ENCODE measurements around the gene PRKCE.
A peak's percentile ranks its signal among the peaks of the same experiment; 100 is the strongest.

Gene PRKCE

DNA sequence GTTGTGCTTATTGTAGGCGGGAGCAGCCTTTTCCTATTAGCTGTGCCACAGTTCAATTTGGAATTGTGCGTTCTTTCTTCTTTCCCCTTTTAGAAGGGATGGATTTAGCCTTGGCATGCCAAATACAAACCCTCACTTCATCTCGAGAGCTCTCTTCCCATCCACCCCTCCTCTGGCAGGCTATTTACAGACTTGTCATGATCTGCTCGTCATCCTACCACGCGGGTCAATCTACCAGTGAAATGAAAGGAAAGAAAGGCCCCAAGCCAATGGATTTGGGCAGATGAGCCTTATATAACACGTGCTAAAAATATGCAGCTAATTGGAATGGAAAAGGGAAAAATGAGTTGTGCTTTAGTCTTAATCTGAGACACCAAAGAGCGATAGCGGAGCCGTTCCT lies 277.5 kb downstream of the PRKCE start:
- in situ Hi-C loops (cut with HindIII; ENCODE audit: low pct_ligation_motif_present, low sequenced_read_pairs): loop anchor here (25.0 kb wide), 1 partner anchor 292 kb away; no protein-coding TSS in a partner anchor
- H3K4me3 ChIP-seq (ENCODE audit: low read depth, low read length): no peak overlapping the region
- TF ChIP-seq, protein P1, sequence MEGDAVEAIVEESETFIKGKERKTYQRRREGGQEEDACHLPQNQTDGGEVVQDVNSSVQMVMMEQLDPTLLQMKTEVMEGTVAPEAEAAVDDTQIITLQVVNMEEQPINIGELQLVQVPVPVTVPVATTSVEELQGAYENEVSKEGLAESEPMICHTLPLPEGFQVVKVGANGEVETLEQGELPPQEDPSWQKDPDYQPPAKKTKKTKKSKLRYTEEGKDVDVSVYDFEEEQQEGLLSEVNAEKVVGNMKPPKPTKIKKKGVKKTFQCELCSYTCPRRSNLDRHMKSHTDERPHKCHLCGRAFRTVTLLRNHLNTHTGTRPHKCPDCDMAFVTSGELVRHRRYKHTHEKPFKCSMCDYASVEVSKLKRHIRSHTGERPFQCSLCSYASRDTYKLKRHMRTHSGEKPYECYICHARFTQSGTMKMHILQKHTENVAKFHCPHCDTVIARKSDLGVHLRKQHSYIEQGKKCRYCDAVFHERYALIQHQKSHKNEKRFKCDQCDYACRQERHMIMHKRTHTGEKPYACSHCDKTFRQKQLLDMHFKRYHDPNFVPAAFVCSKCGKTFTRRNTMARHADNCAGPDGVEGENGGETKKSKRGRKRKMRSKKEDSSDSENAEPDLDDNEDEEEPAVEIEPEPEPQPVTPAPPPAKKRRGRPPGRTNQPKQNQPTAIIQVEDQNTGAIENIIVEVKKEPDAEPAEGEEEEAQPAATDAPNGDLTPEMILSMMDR (IDR thresholded peaks at IDR 0.05; ENCODE audit: low read depth, low read length, missing control alignments): no peak
- H3K36me3 ChIP-seq (replicated peaks): no peaks in the 10 kb centered on the region
- H3K27me3 ChIP-seq (replicated peaks): no peaks in the 10 kb centered on the region
- no peak overlapping the region for H3K27ac ChIP-seq
- no peak for DNase-seq

DNA sequence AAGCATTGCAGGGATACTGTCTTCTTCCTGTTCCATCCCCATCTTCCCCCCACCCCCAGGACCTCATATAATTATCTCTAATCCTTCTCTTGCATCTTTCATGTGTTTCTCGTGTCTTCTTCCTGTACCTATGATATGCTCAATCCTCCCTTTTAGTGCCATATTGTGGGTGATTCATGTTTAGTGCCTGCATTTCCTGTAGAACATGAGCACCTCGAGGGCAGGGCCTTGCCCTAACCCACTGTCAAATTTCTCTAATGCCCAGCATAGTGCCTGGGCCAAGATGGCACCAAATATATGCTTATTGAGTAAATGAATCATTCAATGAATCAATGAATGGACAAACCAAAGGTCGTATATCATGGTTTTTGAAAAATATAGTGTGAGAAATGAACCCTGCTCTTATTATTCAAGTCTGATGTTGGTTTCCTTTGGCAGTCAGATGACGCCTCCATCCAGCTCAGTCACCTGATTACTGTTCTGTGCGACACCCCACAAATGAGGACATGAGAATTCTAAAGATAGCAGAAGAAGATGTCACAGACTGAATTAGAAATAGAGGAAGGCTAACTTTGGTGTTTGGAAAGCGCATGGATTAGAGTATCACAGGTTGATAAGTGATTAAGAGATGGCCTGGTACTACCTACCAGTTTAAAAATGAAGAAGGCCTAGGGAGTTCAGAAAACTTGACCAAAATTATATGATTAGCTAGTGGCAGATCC lies 278.4 kb downstream of the PRKCE start:
- no peaks in the 10 kb centered on the region for H3K27me3 ChIP-seq (replicated peaks)
- H3K36me3 ChIP-seq (replicated peaks): no peaks in the 10 kb centered on the region
- H3K4me3 ChIP-seq (ENCODE audit: low read depth, low read length): no peak overlapping the region
- no peak overlapping the region for H3K27ac ChIP-seq
- TF ChIP-seq, protein P1 (IDR thresholded peaks at IDR 0.05; ENCODE audit: low read depth, low read length, missing control alignments): no peak
- no peak for DNase-seq
- in situ Hi-C loops (cut with HindIII; ENCODE audit: low pct_ligation_motif_present, low sequenced_read_pairs): loop anchor here (25.0 kb wide), 1 partner anchor 293 kb away; no protein-coding TSS in a partner anchor

DNA sequence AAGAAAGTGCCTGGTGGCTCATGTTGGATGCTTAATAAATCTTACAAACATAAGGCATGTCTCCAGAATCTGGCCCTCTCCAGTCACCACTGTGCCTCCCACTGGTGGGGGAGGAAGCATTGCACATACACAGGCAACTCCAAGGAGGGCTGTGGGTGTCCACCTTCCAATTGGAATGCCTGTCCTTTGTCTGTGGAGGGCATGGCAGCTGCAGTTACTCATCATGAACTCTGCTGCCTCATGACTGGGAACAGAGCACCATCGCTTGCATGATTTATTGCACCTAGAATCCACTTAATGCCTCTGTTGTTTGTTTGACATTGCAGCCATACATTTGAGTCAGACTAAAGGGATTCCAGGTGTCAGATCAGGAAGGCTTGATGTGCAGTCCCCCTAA lies 278.9 kb downstream of the PRKCE start:
- H3K4me3 ChIP-seq (ENCODE audit: low read depth, low read length): no peak overlapping the region
- H3K36me3 ChIP-seq (replicated peaks): no peaks in the 10 kb centered on the region
- no peak overlapping the region for H3K27ac ChIP-seq
- no peak for DNase-seq
- in situ Hi-C loops (cut with HindIII; ENCODE audit: low pct_ligation_motif_present, low sequenced_read_pairs): loop anchor here (25.0 kb wide), 1 partner anchor 293 kb away; no protein-coding TSS in a partner anchor
- TF ChIP-seq, protein P1 (IDR thresholded peaks at IDR 0.05; ENCODE audit: low read depth, low read length, missing control alignments): peak; percentile 9
- H3K27me3 ChIP-seq (replicated peaks): no peaks in the 10 kb centered on the region

DNA sequence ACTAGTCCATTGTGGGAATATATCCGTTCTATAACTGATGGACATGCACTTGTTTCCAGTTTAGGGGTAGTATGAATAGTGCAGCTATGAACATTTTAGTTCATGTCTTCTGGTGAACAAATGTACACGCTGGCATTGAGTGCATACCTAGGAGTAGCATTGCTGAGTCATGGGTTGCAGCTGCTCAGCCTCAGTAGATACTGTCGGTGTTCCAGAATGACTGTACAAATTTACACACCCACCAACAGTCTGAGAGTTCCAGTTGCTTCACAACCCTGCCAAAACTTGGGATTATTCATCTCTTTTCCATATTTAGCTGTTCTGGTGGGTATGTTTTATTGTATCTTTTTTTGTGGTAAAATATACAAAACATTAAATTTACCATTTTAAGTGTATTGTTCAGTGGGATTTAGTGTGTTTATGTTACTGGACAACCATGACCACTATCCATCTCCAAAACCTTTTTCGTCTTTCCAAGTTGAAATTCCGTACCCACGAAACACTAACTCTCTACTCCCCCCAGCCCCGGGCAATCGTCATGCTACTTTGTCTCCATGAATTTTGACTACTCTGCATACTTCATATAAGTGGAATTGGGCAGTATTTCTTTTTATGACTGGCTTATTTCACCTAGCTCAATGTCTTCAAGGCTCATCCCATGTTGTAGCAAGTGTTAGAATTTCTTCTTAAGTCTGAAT lies 281.0 kb downstream of the PRKCE start:
- no peaks in the 10 kb centered on the region for H3K27me3 ChIP-seq (replicated peaks)
- H3K4me3 ChIP-seq (ENCODE audit: low read depth, low read length): no peak overlapping the region

DNA sequence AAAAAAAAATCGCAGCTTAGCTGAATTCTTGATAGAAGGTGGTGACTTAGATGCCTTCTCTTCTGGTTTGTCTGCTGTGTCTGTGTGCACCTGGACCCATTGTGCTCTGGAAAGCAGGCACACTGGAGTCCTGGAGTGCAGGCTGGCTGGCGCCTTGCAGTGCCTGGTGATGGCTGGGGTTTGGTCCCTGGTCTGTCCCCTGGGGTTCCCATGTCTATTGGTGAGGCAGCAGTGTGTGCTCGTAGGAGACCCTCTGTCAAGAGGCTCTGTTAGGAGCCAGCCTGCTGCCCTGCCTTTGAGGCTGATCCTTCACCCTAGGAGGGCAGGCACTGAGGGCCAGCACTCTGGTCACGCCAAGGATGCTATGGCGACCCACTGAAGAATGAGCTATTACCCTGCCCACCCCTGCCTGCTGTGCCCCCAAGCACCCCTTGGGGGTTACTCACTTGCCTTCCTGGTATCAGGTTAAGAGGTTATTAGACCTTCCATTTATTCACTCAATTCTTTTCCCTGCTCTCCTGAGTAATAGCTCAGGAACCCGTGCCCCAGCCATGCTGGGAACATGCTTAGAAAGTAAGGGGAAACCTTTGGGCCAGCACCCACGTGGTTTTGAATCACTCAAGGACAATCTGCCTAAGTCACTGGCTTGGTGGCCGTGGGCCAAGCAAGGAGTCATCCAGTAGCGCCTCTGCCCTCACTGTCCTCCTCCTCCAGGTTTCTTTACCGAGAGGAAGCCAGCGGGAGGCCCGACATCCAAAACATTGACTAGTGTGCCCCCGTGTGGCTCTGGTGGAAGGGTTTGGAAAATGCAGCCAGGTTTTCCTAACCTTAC lies 284.5 kb downstream of the PRKCE start:
- peak; percentile 98 for DNase-seq
- Histone ChIP-seq H3K36me3 (replicated peaks) (no peaks in the 10 kb centered on the region), H3K27me3 (replicated peaks) (no peaks in the 10 kb centered on the region), H3K27ac (no peak overlapping the region), H3K4me3 (ENCODE audit: low read depth, low read length) (no peak overlapping the region)
- in situ Hi-C loops (cut with HindIII; ENCODE audit: low pct_ligation_motif_present, low sequenced_read_pairs): loop anchor here (25.0 kb wide), 1 partner anchor 299 kb away; no protein-coding TSS in a partner anchor
- TF ChIP-seq, protein P1 (IDR thresholded peaks at IDR 0.05; ENCODE audit: low read depth, low read length, missing control alignments): peak; percentile 85

More for the DNA sequence above, 281.0 kb downstream of the PRKCE start:
- TF ChIP-seq, protein P1 (IDR thresholded peaks at IDR 0.05; ENCODE audit: low read depth, low read length, missing control alignments): no peak
- DNase-seq: no peak
- Histone ChIP-seq H3K27ac (no peak overlapping the region), H3K36me3 (replicated peaks) (no peaks in the 10 kb centered on the region)
- in situ Hi-C loops (cut with HindIII; ENCODE audit: low pct_ligation_motif_present, low sequenced_read_pairs): loop anchor here (25.0 kb wide), 1 partner anchor 295 kb away; no protein-coding TSS in a partner anchor
